22Rv1 (cell line): ENCODE results near the gene CACNG4.

ENCODE experiments used
- CTCF ChIP-seq: fragments of 450-650 bp; IDR thresholded peaks from 2 replicates; pipeline ENCODE4 v1.5.1; 2017; ENCODE audit warnings: mild to moderate bottlenecking
- ZFX ChIP-seq: fragments of 450-650 bp; IDR thresholded peaks from 2 replicates; pipeline ENCODE4 v1.6.1; 2017; ENCODE audit warnings: antibody characterized with exemption, borderline replicate concordance

GRCh38 chr17:66965801-66966262, 1.3 kb downstream of the CACNG4 start:
- TF ChIP-seq CTCF: no peak
- no peak for TF ChIP-seq ZFX
